ENCODE measurements around the gene EIF4A3. TPM values are rescaled to one million over a fixed set of nuclear protein-coding genes. Genes with fewer than 3 reads are reported as not detected.

The EIF4A3 gene
- total and polyA plus RNA-seq, 10 of the 15 experiments (the other 5 are each of a cell fraction or from before 2014, with no cell fraction given): 53.3 to 225 (median 103) TPM

GRCh38 chr17:80122026-80122575 lies 24.8 kb downstream of the EIF4A3 start (continued):
- TF ChIP-seq E4F1 (IDR thresholded peaks at IDR 0.05; ENCODE audit: borderline replicate concordance, partially characterized antibody): no peak

- Histone ChIP-seq H3K27me3 (replicated peaks in 1 of 2; ENCODE audit: control insufficient read depth in 2 of 2, insufficient read depth in 2 of 2, low read length in 1 of 2) (no peaks in the 10 kb centered on the region), H3K4me1 (ENCODE audit: control insufficient read depth, insufficient read depth, low read length) (no peaks in the 10 kb centered on the region), H3K9ac (ENCODE audit: control insufficient read depth, insufficient read depth, low read length) (no peak overlapping the region), H4K20me1 (ENCODE audit: control insufficient read depth, insufficient read depth) (no peaks in the 10 kb centered on the region), H3K27ac (ENCODE audit: control insufficient read depth, insufficient read depth) (no peak overlapping the region), H2AFZ (ENCODE audit: control insufficient read depth, low read depth, low read length) (no peak overlapping the region), H3K4me3 (no peak overlapping the region), H3K36me3 (ENCODE audit: control insufficient read depth in 2 of 2, insufficient read depth in 2 of 2, low read length in 1 of 2) (no peaks in the 10 kb centered on the region), H3K9me3 (replicated peaks; ENCODE audit: control insufficient read depth, insufficient read depth, low read length) (no peaks in the 10 kb centered on the region; the same call in 2 of the 3 replicates), H3K79me2 (ENCODE audit: control insufficient read depth, insufficient read depth, low read length) (no peaks in the 10 kb centered on the region), H3K4me2 (ENCODE audit: control insufficient read depth, insufficient read depth) (no peak overlapping the region)
- intact Hi-C loops (cut with micrococcal nuclease; ENCODE audit: unreplicated experiment): no loop called here
- BruUV-seq (replicated peaks): no TSS peak
- no peak for FAIRE-seq
- CTCF ChIA-PET: interaction anchor here (0.5 kb wide), 1 partner anchor 1257 kb away, joined by 3 read pairs; no protein-coding TSS in a partner anchor
- no peak for DNase-seq (ENCODE audit: low read depth, low spot score)
- POLR2A ChIA-PET: no interaction called here
- WGBS (ENCODE audit: insufficient coverage, insufficient replicate concordance, low lambda C conversion rate, missing lambda C conversion rate): 57% methylated on average over 8 of the region's 9 CpGs
- RAD21 ChIA-PET (ENCODE audit: unreplicated experiment): no interaction called here
- in situ Hi-C loops (cut with MboI): no loop called here
- ATAC-seq: no peak
- SMC1A ChIA-PET (ENCODE audit: uncharacterized antibody, unreplicated experiment): no interaction called here
- TF ChIP-seq CEBPB (IDR thresholded peaks at IDR 0.05; ENCODE audit: borderline replicate concordance in 1 of 2, low read depth in 2 of 2, low read length in 2 of 2) (no peak), ATF7 (IDR thresholded peaks at IDR 0.05; ENCODE audit: low read depth) (no peak), MTA2 (IDR thresholded peaks at IDR 0.05; ENCODE audit: low read depth) (no peak), REST (IDR thresholded peaks at IDR 0.05; ENCODE audit: low read depth, low read length) (no peak), ZBED1 (IDR thresholded peaks at IDR 0.05; ENCODE audit: borderline replicate concordance) (no peak), PKNOX1 (IDR thresholded peaks at IDR 0.05) (no peak), MXI1 (IDR thresholded peaks at IDR 0.05; ENCODE audit: low read depth, low read length) (no peak), E2F8 (IDR thresholded peaks at IDR 0.05; ENCODE audit: low read depth, partially characterized antibody) (no peak), RFX5 (IDR thresholded peaks at IDR 0.05; ENCODE audit: low read depth, low read length) (no peak), ZNF384 (IDR thresholded peaks at IDR 0.05; ENCODE audit: borderline replicate concordance, low read depth, low read length) (no peak), NFIC (IDR thresholded peaks at IDR 0.05; ENCODE audit: low read depth, low read length) (no peak), SMARCA5 (IDR thresholded peaks at IDR 0.05) (no peak)
These were observed 27.1 kb downstream of the EIF4A3 start for GRCh38 chr17:80119839-80120238.
